Endothelial cell of umbilical vein (primary cell): Measurements from ENCODE around the gene CAMTA1. TPM values are rescaled to one million over a fixed set of nuclear protein-coding genes. Genes with fewer than 3 reads are reported as not detected.

Experiments used
- BruUV-seq: library from RNA; stranded (reverse); fragments of 400-500 nt; replicated peaks from 2 replicates; lab custom pipeline; 2021; lab: Mats Ljungman, UMichigan
- CTCF ChIA-PET: fragments of 300-600, 350-600 bp; sonication (Branson Sonifier 250); formaldehyde crosslinking; loops from one replicate; lab custom pipeline; 2021; ENCODE audit warnings: antibody characterized with exemption, inconsistent platforms; lab: Charles Lee
- POLR2A ChIA-PET: fragments of 300-600, 350-600 bp; sonication (Branson Sonifier 250); formaldehyde crosslinking; loops from one replicate; lab custom pipeline; 2021; ENCODE audit warnings: antibody characterized with exemption, inconsistent platforms; lab: Charles Lee
- DNase-seq: peaks from one replicate; pipeline ENCODE4 v3.0.0-alpha.2; 2011; ENCODE audit warnings: low read depth, low spot score
- FAIRE-seq: peaks from 2 replicates; lab custom pipeline; 2011; peaks lifted over from hg19 to GRCh38; lab: Jason Lieb, UNC
- H2AFZ ChIP-seq: 2 replicates; pipeline ENCODE4 v1.6.0; 2012; ENCODE audit warnings: low read depth, low read length, control low read depth, inconsistent platforms
- H3K27ac ChIP-seq: 2 replicates; pipeline ENCODE4 v1.5.1; 2011; ENCODE audit warnings: low read depth, mild to moderate bottlenecking, control low read depth, low read length, moderate library complexity; ENCODE audit not compliant: insufficient read depth
- H3K27me3 ChIP-seq, 2 experiments: 2 replicates each; pipeline versions ENCODE4 v1.6.0 to v1.6.1; 2011; ENCODE audit warnings: low read length in 2 of 2, mixed read lengths in 1 of 2; ENCODE audit not compliant: control insufficient read depth in 2 of 2, insufficient read depth in 2 of 2
- H3K36me3 ChIP-seq, 2 experiments: 2 replicates in 1 of 2; 3 replicates in 1 of 2; pipeline ENCODE4 v1.5.1; 2011; ENCODE audit warnings: low read length in 2 of 2, mild to moderate bottlenecking in 1 of 2, moderate library complexity in 1 of 2; ENCODE audit not compliant: control insufficient read depth in 2 of 2, insufficient read depth in 2 of 2; ENCODE audit errors: extremely low read depth in 1 of 2
- H3K4me1 ChIP-seq: 3 replicates; pipeline ENCODE4 v1.5.1; 2011; ENCODE audit warnings: mild to moderate bottlenecking, low read length; ENCODE audit not compliant: control insufficient read depth, insufficient read depth; ENCODE audit errors: extremely low read depth
- H3K4me2 ChIP-seq: 2 replicates; pipeline ENCODE4 v1.6.1; 2011; ENCODE audit warnings: low read length, control low read depth, mixed read lengths; ENCODE audit not compliant: insufficient read depth
- H3K4me3 ChIP-seq, 3 experiments: fragments of 200-600 bp in 1 of 3; sonication (generic), shearing (Covaris generic) in 1 of 3; replicated peaks in 1 of 3; 2 replicates each; pipeline ENCODE4 v1.5.1; 2011 to 2016; ENCODE audit warnings: control low read depth in 3 of 3, low read length in 3 of 3, mild to moderate bottlenecking in 2 of 3, inconsistent platforms in 1 of 3, low read depth in 1 of 3, moderate library complexity in 1 of 3; ENCODE audit not compliant: insufficient read depth in 1 of 3
- H3K79me2 ChIP-seq: 2 replicates; pipeline ENCODE4 v1.6.0; 2012; ENCODE audit warnings: low read length, inconsistent platforms; ENCODE audit not compliant: control insufficient read depth, insufficient read depth
- H3K9ac ChIP-seq: replicated peaks from 2 replicates; pipeline ENCODE3; 2011; ENCODE audit warnings: low read length, control low read depth; ENCODE audit not compliant: insufficient read depth; ENCODE audit errors: extremely low read depth
- H3K9me1 ChIP-seq: replicated peaks from 3 replicates; pipeline ENCODE4 v1.6.0; 2011; ENCODE audit warnings: mild to moderate bottlenecking, low read length; ENCODE audit not compliant: control insufficient read depth, insufficient read depth; ENCODE audit errors: extremely low read depth
- H3K9me3 ChIP-seq: replicated peaks from 2 replicates; pipeline ENCODE4 v1.5.1; 2012; ENCODE audit warnings: low read length, inconsistent platforms; ENCODE audit not compliant: control insufficient read depth, insufficient read depth
- H4K20me1 ChIP-seq: replicated peaks from 2 replicates; pipeline ENCODE3; 2011; ENCODE audit warnings: mild to moderate bottlenecking, low read length; ENCODE audit not compliant: control insufficient read depth, insufficient read depth; ENCODE audit errors: extremely low read depth
- EZH2 ChIP-seq: IDR thresholded peaks from 2 replicates; pipeline ENCODE4 v1.6.1; 2012; ENCODE audit warnings: borderline replicate concordance, low read depth, mild to moderate bottlenecking, moderate library complexity, low read length, inconsistent platforms; ENCODE audit not compliant: severe bottlenecking
- FOS ChIP-seq: IDR thresholded peaks from 2 replicates; pipeline ENCODE4 v1.6.1; 2011; ENCODE audit warnings: mild to moderate bottlenecking, low read length, moderate library complexity, borderline replicate concordance; ENCODE audit not compliant: insufficient read depth
- GATA2 ChIP-seq: IDR thresholded peaks from 2 replicates; pipeline ENCODE4 v1.7.0; 2011; ENCODE audit warnings: low read depth, mild to moderate bottlenecking, moderate library complexity, mixed read lengths, low read length; ENCODE audit not compliant: insufficient read length, insufficient read depth
- JUN ChIP-seq: IDR thresholded peaks from 2 replicates; pipeline ENCODE4 v1.6.1; 2011; ENCODE audit warnings: borderline replicate concordance, low read depth; ENCODE audit not compliant: insufficient read length, insufficient read depth
- MYC ChIP-seq: IDR thresholded peaks from one replicate; pipeline ENCODE4 v1.6.1; 2011; ENCODE audit warnings: mild to moderate bottlenecking, low read depth, low read length
- POLR2A ChIP-seq: IDR thresholded peaks from 2 replicates; pipeline ENCODE4 v1.6.1; 2012; ENCODE audit warnings: low read depth, mild to moderate bottlenecking, control low read depth, low read length
- POLR2AphosphoS5 ChIP-seq: IDR thresholded peaks from 2 replicates; pipeline ENCODE4 v1.6.1; 2012; ENCODE audit warnings: low read depth, mild to moderate bottlenecking, control low read depth, low read length, moderate library complexity; ENCODE audit not compliant: insufficient read depth
- dilution Hi-C: fragments of 300-500 bp; cut with MboI; formaldehyde crosslinking; loops from one replicate; pipeline ENCODE4 v1.15.0; 2019; ENCODE audit warnings: low sequenced_read_pairs; ENCODE audit not compliant: extremely low pct_ligation_motif_present
- intact Hi-C: fragments of 100-400 bp; cut with micrococcal nuclease; formaldehyde crosslinking; loops from one replicate; pipeline ENCODE4 v1.10.0; 2022
- polyA plus RNA-seq, 4 experiments: library from polyadenylated mRNA; depleted of rRNA in 3 of 4; stranded (reverse) in 3 of 4; unstranded in 1 of 4; fragments of >200 nt; gene quantifications; 2 replicates each; pipeline versions ENCODE4 v1.2.1 to v1.2.3, GENCODE V29; 2011 to 2012; ENCODE audit warnings: missing spikeins in 1 of 4
- total RNA-seq: library from RNA; stranded (reverse); gene quantifications from 2 replicates; pipeline ENCODE4 v1.2.3, GENCODE V29; 2021
- TF ChIP-seq, protein P1 (sequence below): IDR thresholded peaks from 2 replicates; pipeline ENCODE4 v1.6.1; 2011; ENCODE audit not compliant: insufficient read depth, insufficient read length
- TF ChIP-seq, protein P2 (sequence below), 2 donors: IDR thresholded peaks; 1 replicate in 1 of 2; 2 replicates in 1 of 2; pipeline ENCODE4 v1.5.1; 2011; ENCODE audit warnings: low read length in 2 of 2, mild to moderate bottlenecking in 2 of 2, moderate library complexity in 2 of 2, control low read depth in 1 of 2, inconsistent platforms in 1 of 2, low read depth in 1 of 2; ENCODE audit not compliant: insufficient read depth in 1 of 2; ENCODE audit errors: extremely low read depth in 1 of 2

CAMTA1 gene
- total and polyA plus RNA-seq, 2 donors (not counting 3 experiments of a cell fraction or from before 2014, with no cell fraction given): 50.8 to 92.7 TPM

DNA sequence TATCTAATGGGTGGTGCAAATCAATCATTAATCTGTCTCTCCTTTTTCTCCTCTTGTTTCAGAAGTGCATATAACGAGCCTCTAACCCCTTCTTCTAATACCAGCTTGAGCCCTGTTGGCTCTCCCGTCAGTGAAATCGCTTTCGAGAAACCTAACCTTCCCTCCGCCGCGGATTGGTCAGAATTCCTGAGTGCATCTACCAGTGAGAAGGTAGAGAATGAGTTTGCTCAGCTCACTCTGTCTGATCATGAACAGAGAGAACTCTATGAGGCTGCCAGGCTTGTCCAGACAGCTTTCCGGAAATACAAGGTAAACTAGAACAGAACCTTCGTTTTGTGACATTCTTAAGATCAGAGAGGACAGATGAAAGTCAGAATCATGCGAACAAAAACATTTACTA lies 960.5 kb downstream of the CAMTA1 start:
- H3K27me3 ChIP-seq: no peaks in the 10 kb centered on the region
- H3K79me2 ChIP-seq: no peaks in the 10 kb centered on the region
- dilution Hi-C loops: no loop called here
- ChIA-PET POLR2A (no interaction called here), CTCF (interaction anchor here (1.2 to 1.5 kb wide), 2 partner anchors 26 to 77 kb away, joined by 3 to 25 read pairs; no protein-coding TSS in a partner anchor)
- H3K9me3 ChIP-seq: no peaks in the 10 kb centered on the region
- FAIRE-seq: no peak
- no peak for DNase-seq
- no peaks in the 10 kb centered on the region for H4K20me1 ChIP-seq
- BruUV-seq: no TSS peak
- H3K36me3 ChIP-seq: no peaks in the 10 kb centered on the region
- H3K9ac ChIP-seq: no peak overlapping the region
- H3K27ac ChIP-seq: no peak overlapping the region
- intact Hi-C loops: no loop called here
- H2AFZ ChIP-seq: no peak overlapping the region
- H3K4me3 ChIP-seq: no peak overlapping the region
- H3K4me1 ChIP-seq: no peaks in the 10 kb centered on the region
- no peaks in the 10 kb centered on the region for H3K9me1 ChIP-seq
- TF ChIP-seq POLR2A: no peak
- TF ChIP-seq, protein P1, sequence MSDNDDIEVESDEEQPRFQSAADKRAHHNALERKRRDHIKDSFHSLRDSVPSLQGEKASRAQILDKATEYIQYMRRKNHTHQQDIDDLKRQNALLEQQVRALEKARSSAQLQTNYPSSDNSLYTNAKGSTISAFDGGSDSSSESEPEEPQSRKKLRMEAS: no peak
- TF ChIP-seq FOS: no peak
- no peak for TF ChIP-seq MYC
- TF ChIP-seq POLR2AphosphoS5: no peak
- TF ChIP-seq, protein P2, sequence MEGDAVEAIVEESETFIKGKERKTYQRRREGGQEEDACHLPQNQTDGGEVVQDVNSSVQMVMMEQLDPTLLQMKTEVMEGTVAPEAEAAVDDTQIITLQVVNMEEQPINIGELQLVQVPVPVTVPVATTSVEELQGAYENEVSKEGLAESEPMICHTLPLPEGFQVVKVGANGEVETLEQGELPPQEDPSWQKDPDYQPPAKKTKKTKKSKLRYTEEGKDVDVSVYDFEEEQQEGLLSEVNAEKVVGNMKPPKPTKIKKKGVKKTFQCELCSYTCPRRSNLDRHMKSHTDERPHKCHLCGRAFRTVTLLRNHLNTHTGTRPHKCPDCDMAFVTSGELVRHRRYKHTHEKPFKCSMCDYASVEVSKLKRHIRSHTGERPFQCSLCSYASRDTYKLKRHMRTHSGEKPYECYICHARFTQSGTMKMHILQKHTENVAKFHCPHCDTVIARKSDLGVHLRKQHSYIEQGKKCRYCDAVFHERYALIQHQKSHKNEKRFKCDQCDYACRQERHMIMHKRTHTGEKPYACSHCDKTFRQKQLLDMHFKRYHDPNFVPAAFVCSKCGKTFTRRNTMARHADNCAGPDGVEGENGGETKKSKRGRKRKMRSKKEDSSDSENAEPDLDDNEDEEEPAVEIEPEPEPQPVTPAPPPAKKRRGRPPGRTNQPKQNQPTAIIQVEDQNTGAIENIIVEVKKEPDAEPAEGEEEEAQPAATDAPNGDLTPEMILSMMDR (IDR thresholded peaks at IDR 0.05; ENCODE audit: extremely low read depth in 1 of 2, insufficient read depth in 1 of 2, low read depth in 1 of 2, low read length in 2 of 2): no peak
- no peak for TF ChIP-seq GATA2
- TF ChIP-seq JUN: no peak
- TF ChIP-seq EZH2: no peak
- no peak overlapping the region for H3K4me2 ChIP-seq
